ELF-1 (cell line): ENCODE results near the gene CDHR3.

Experiments used
- DNase-seq: peaks from one replicate; pipeline ENCODE4 v3.0.0-alpha.2; 2016; ENCODE audit warnings: low read depth, low spot score

CDHR3 gene

DNA sequence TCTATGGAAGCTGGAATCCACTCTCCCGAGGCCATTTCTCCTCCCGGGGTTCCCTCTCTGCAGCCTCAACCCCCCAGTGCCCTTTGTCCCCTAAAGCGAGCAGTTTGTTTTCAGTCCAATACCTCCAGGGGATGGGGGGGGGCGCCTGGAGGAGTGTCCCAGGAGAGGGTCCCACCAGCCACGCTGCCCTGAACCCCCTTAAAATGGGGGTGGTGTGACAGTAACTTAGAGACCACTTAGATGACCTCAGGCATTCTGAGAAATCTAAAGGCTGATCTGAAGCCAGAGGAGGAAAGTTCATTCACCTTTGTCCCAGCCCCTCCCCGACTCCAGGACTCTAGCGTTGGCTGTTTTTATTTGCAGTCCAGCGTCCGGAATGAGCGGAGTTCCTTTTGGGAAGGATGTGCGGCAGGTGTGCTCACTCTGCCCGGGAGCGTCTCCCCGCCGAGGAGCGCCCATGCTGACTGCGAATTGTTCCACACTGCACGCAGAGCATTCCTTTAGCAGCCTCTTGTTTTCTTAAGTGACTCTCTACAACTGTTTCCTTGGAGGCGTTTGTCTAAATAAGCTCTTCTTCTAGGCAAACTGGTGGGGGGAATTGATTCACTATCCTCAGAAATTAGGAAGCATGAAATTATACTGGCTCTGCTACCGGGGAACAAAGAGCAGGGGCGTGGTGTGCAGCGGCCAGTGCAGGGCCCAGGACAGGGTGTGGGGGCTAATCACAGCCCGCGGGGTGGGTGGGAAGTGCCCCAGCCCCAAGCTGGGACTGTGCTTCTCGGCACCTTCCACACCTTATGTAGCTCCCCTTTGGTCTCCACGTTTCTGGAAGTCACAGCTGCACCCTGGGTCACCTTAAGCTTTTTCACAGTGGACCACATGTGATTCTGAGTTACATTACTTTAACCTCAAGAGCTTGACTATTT lies 102.8 kb downstream of the CDHR3 start:
- DNase-seq, result peak; percentile 68

- no peak for DNase-seq
These were observed 104.6 kb downstream of the CDHR3 start for GRCh38 chr7:106067678-106068077.

- no peak for DNase-seq
These were observed 105.5 kb downstream of the CDHR3 start for GRCh38 chr7:106068538-106068961.

DNA sequence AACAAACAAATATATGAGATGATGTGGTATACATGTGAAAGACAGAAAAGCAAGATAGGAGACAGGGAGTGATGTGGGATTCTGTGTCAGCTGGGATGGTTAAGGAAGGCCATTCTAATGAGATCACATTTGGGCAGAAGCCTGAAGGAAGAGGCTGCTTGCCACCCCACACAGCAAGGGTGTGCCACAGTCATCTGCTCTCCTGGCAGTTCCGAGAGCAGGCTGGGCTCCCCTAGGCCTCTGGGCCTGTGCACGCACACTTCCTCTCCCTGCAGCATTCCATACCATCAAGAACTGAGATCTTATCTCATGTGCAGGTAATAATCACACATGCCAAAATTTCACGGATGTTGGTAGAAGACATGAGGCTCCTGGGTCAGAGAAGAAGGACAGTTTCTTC lies 105.9 kb downstream of the CDHR3 start:
- no peak for DNase-seq

GRCh38 chr7:106069471-106070200 lies 106.6 kb downstream of the CDHR3 start:
- DNase-seq, result no peak

DNA sequence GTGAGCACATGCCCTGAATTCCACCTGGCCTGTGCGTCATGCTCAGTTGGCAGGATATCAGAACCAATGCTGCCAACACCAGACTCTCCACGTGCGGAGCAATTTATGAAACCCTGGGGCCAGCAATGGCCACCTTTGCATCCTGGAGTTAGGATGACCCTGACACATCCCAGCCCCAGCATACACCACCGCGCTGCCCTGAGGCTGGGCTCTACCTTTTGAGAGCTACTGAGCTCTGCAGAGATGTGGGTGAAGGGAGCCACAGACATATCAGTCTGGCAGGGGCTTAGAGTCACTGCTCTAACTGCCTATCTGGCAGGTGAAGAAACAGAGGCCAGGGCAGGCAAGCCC lies 107.1 kb downstream of the CDHR3 start:
- DNase-seq, result no peak

- no peak for DNase-seq
These were observed 107.6 kb downstream of the CDHR3 start for GRCh38 chr7:106070567-106071254.

GRCh38 chr7:106071356-106071998 lies 108.4 kb downstream of the CDHR3 start:
- no peak for DNase-seq

DNA sequence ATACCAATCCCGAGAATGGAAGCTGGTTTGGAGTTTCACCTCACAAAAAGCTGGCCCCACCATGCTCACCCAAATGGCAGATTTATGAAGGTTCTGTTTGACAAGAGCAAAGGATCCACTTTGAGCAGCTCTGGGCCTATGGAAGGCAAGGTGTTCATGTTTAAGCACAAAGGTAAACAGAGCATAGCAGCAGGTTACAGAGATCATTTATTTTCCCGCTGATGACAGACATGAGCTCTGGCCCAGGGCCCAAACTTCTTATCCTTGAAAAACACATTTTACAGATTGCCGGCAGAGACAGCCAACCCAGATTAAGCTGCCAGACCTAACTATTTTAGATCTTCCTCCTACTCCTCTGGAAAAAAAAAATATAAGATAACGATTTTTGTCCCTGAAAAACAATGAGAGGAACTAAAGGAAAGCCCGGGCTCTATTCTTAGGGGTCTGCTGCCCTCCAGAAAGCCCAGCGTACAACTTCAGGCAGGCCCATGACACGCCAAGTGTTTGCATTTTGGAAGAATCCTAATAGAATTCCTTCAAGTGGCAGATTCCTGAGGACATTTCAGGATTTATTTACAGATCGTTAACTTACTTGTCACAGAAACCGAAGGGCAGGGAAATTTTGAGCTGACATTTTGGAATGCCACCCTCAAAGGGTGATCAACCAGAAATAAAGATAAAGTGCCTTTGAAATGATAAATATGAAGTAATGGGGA lies 109.1 kb downstream of the CDHR3 start:
- DNase-seq, result no peak

GRCh38 chr7:106072715-106073091 lies 109.6 kb downstream of the CDHR3 start:
- no peak for DNase-seq

DNA sequence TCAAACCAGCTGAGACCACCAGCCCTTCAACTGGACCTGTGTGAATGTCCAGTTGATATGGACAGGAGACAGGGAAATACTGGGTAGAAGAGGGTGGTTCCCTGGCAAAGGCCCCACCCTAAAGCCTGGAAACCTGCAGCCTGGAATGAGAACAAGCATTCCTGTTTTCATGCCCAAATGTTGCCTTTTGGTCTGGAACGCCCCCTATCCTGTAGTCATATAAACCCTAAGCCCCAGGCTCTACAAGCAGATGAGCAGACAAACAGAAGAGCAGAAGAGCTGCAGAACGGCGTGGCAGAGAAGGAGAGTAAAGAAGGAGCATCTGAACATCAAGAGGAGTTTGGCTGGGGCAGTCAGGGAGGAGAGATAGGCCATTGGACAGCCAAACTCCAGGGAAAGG lies 110.6 kb downstream of the CDHR3 start:
- DNase-seq, result no peak

DNA sequence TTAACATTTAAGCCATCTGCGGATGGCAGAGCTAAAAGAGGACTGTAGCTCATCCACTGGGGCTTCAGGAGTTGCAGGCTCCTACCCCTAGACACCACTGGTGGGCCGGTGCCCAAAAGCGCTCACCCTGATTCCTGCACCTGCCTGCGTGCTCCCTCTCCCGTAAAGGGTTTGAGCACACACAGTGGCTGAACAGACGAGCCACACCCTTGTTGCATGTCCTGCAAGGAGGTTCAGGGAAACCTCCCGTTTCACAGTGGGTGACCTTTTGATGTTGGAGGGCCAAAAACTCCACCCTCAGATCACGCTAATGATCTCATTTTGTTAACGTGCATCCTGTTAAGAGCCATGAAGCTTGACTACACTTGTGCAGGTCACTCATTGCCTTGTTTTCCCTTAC lies 111.2 kb downstream of the CDHR3 start:
- no peak for DNase-seq

GRCh38 chr7:106075937-106076336 lies 112.9 kb downstream of the CDHR3 start:
- DNase-seq, result no peak

DNA sequence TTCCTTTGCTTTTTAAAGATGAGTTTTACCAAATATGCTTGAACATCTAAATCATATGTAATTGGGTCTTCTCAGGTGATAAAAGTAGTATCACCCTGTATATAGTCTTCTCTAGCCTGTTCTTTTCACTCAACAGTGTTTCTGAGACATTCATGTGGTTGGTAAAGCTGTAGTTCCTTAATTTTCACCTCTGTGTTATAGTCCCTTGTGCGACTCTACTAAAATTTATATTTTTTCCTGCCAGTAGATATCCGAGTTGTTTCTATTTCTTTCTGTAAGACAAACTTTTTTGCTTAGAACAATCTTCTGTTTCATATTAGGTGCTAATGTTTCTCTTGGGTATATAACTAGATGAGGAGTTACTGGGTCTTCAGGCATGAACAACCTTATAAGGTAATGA lies 113.5 kb downstream of the CDHR3 start:
- DNase-seq, result no peak

- DNase-seq, result no peak
These were observed 117.4 kb downstream of the CDHR3 start for GRCh38 chr7:106080300-106080987.

GRCh38 chr7:106082087-106082854 lies 119.2 kb downstream of the CDHR3 start:
- no peak for DNase-seq
